ENCODE results near the gene TMEM256.

DNA sequence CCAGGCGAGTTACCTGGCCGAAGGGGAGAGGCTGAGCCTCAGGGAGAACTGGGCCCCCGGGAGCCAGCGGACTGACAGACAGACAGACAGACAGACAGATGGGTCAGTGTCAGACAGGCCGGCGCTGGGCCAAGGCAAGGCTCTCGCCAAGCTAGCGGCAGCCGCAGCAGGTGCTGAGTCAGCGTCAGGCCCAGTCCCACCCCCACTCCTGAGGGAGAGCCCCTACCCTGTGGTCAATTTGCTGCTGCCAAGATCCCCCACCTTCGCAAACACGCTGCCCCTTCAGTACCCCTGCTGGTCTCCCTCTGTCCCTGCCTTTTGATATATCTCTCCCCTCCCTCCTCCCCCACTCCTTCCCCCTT lies 36.9 kb upstream of the TMEM256 start:
- TF ChIP-seq RARB (CRISPR knock-in tag; IDR thresholded peaks at IDR 0.05) (no peak), ZFP3 (CRISPR knock-in tag; IDR thresholded peaks at IDR 0.05) (no peak)
